Testis (tissue), 2 donors: ENCODE results near the gene ASXL2.

Experiments used
- CTCF ChIP-seq, 3 experiments: fragments of 450-650 bp in 2 of 3; fragments of 200-600 bp in 1 of 3; sonication (generic) in 1 of 3; IDR thresholded peaks; one replicate each; pipeline ENCODE4 v1.5.1; 2016 to 2019; ENCODE audit warnings: antibody characterized with exemption in 3 of 3, mild to moderate bottlenecking in 2 of 3, moderate library complexity in 1 of 3
- POLR2A ChIP-seq: fragments of 450-650 bp; IDR thresholded peaks from one replicate; pipeline ENCODE4 v1.6.1; 2017; ENCODE audit warnings: antibody characterized with exemption, mild to moderate bottlenecking, moderate library complexity

GRCh38 chr2:25760297-25760696 lies 118.0 kb downstream of the ASXL2 start:
- no peak for TF ChIP-seq CTCF (IDR thresholded peaks at IDR 0.05)
- no peak for TF ChIP-seq POLR2A
